GM12891 (cell line): ENCODE data around the gene PTPN6.

ENCODE experiments used
- DNase-seq: peaks from one replicate; pipeline ENCODE4 v3.0.0; 2011; ENCODE audit warnings: low spot score; ENCODE audit not compliant: insufficient read length
- FAIRE-seq: peaks from 2 replicates; lab custom pipeline; 2011; peaks lifted over from hg19 to GRCh38; lab: Jason Lieb, UNC
- PAX5 ChIP-seq: IDR thresholded peaks from 2 replicates; pipeline ENCODE4 v1.6.1; 2011; ENCODE audit warnings: low read length, moderate library complexity, mild to moderate bottlenecking; ENCODE audit not compliant: insufficient read depth, severe bottlenecking
- POLR2A ChIP-seq: IDR thresholded peaks from 2 replicates; pipeline ENCODE4 v1.6.1; 2011; ENCODE audit warnings: low read depth, low read length, control low read depth
- POLR2AphosphoS5 ChIP-seq: IDR thresholded peaks from 2 replicates; pipeline ENCODE4 v1.6.1; 2011; ENCODE audit warnings: low read depth, low read length, control low read depth
- POU2F2 ChIP-seq: IDR thresholded peaks from 2 replicates; pipeline ENCODE4 v1.6.1; 2011; ENCODE audit warnings: low read depth, mild to moderate bottlenecking, control low read depth, low read length, moderate library complexity
- SPI1 ChIP-seq: IDR thresholded peaks from 2 replicates; pipeline ENCODE4 v1.6.1; 2011; ENCODE audit warnings: low read depth, low read length, control low read depth
- TAF1 ChIP-seq: IDR thresholded peaks from 2 replicates; pipeline ENCODE4 v1.6.1; 2011; ENCODE audit warnings: low read depth, low read length, control low read depth

The PTPN6 gene

GRCh38 chr12:6970096-6970527, 19.0 kb downstream of the PTPN6 start:
- peak; percentile 13 for FAIRE-seq
- no peak for DNase-seq
- TF ChIP-seq SPI1 (no peak), TAF1 (0 out of 2 replicates have a peak, but pooled peaks have one; percentile 4), PAX5 (no peak), POLR2A (0 out of 2 replicates have a peak, but pooled peaks have one; percentile 24), POU2F2 (no peak; the same call in 1 of the 2 replicates), POLR2AphosphoS5 (peak; percentile 16; the same call in 1 of the 2 replicates)

GRCh38 chr12:6974180-6974579, 23.0 kb downstream of the PTPN6 start:
- TF ChIP-seq POLR2A = no peak
- TF ChIP-seq POLR2AphosphoS5 = no peak
- no peak for TF ChIP-seq SPI1
- no peak for TF ChIP-seq PAX5
- TF ChIP-seq POU2F2 = no peak
- DNase-seq = no peak
- no peak for FAIRE-seq

GRCh38 chr12:6975297-6976032, 24.3 kb downstream of the PTPN6 start:
- no peak for DNase-seq
- TF ChIP-seq SPI1 = no peak
- TF ChIP-seq POLR2AphosphoS5 = no peak
- TF ChIP-seq POU2F2 = no peak
- 0 out of 2 replicates have a peak, but pooled peaks have one; percentile 37 for TF ChIP-seq POLR2A
- FAIRE-seq = peak; percentile 13

- no peak for DNase-seq
Measured at GRCh38 chr12:6977653-6978052, 26.5 kb downstream of the PTPN6 start.

GRCh38 chr12:6978188-6978587, 27.0 kb downstream of the PTPN6 start:
- FAIRE-seq (no peak), DNase-seq (no peak)
- no peak; the same call in 1 of the 2 replicates for TF ChIP-seq POLR2A
- no peak for TF ChIP-seq PAX5
- TF ChIP-seq POLR2AphosphoS5 = no peak
- TF ChIP-seq TAF1 = no peak
- no peak for TF ChIP-seq POU2F2
- no peak for TF ChIP-seq SPI1

More at GRCh38 chr12:6977653-6978052, 26.5 kb downstream of the PTPN6 start:
- TF ChIP-seq PAX5 (no peak), POU2F2 (no peak), POLR2A (0 out of 2 replicates have a peak, but pooled peaks have one; percentile 11)
- no peak for FAIRE-seq

GRCh38 chr12:6978611-6979011, 27.5 kb downstream of the PTPN6 start:
- no peak for TF ChIP-seq TAF1
- TF ChIP-seq POLR2A = no peak; the same call in 1 of the 2 replicates
- no peak for TF ChIP-seq PAX5
- no peak for TF ChIP-seq SPI1
- DNase-seq (no peak), FAIRE-seq (no peak)

- TF ChIP-seq POU2F2 = no peak
- TF ChIP-seq POLR2A = no peak; the same call in 1 of the 2 replicates
- TF ChIP-seq POLR2AphosphoS5 = no peak
- no peak for TF ChIP-seq PAX5
- no peak for TF ChIP-seq TAF1
- TF ChIP-seq SPI1 = no peak
- no peak for FAIRE-seq
- DNase-seq = no peak
Measured at GRCh38 chr12:6979021-6979420, 27.9 kb downstream of the PTPN6 start.

GRCh38 chr12:6979453-6979852, 28.3 kb downstream of the PTPN6 start:
- no peak for TF ChIP-seq SPI1
- TF ChIP-seq PAX5 = no peak
- TF ChIP-seq POU2F2 = no peak
- TF ChIP-seq POLR2A = no peak
- no peak for TF ChIP-seq POLR2AphosphoS5
- no peak for TF ChIP-seq TAF1
- DNase-seq (no peak), FAIRE-seq (no peak)

- TF ChIP-seq POU2F2 (no peak), PAX5 (no peak), TAF1 (no peak), POLR2AphosphoS5 (no peak), POLR2A (no peak), SPI1 (no peak)
- DNase-seq = no peak
- no peak for FAIRE-seq
Measured at GRCh38 chr12:6980075-6980474, 28.9 kb downstream of the PTPN6 start.

GRCh38 chr12:6980740-6981139, 29.6 kb downstream of the PTPN6 start:
- no peak for TF ChIP-seq TAF1
- no peak for TF ChIP-seq POLR2AphosphoS5
- no peak for TF ChIP-seq POU2F2
- no peak for TF ChIP-seq PAX5
- TF ChIP-seq SPI1 = no peak
- TF ChIP-seq POLR2A = no peak
- no peak for FAIRE-seq
- DNase-seq = no peak
